Neural cell (in vitro differentiated cells): ENCODE results near the gene TIPRL.

Source experiments
- CTCF ChIP-seq: fragments of 450-650 bp; IDR thresholded peaks from 2 replicates; pipeline ENCODE4 v1.5.1; 2014; ENCODE audit warnings: antibody characterized with exemption, mild to moderate bottlenecking, moderate library complexity; ENCODE audit not compliant: poor library complexity, severe bottlenecking
- EZH2 ChIP-seq: fragments of 200-600, 300-800 bp; shearing (Covaris generic), sonication (generic); IDR thresholded peaks from 2 replicates; pipeline ENCODE4 v1.6.1; 2014; ENCODE audit warnings: antibody characterized with exemption, low read length, borderline replicate concordance, mild to moderate bottlenecking; ENCODE audit not compliant: insufficient read depth, poor library complexity, severe bottlenecking
- POLR2AphosphoS5 ChIP-seq: IDR thresholded peaks from 2 replicates; pipeline ENCODE4 v1.6.1; 2012
- SMC3 ChIP-seq: fragments of 450-650 bp; conservative IDR thresholded peaks from 2 replicates; pipeline ENCODE4 v1.6.1; 2014; ENCODE audit warnings: antibody characterized with exemption, mild to moderate bottlenecking, moderate library complexity; ENCODE audit not compliant: poor library complexity
- TAF1 ChIP-seq: IDR thresholded peaks from 2 replicates; pipeline ENCODE4 v1.6.1; 2012; ENCODE audit warnings: low read depth

DNA sequence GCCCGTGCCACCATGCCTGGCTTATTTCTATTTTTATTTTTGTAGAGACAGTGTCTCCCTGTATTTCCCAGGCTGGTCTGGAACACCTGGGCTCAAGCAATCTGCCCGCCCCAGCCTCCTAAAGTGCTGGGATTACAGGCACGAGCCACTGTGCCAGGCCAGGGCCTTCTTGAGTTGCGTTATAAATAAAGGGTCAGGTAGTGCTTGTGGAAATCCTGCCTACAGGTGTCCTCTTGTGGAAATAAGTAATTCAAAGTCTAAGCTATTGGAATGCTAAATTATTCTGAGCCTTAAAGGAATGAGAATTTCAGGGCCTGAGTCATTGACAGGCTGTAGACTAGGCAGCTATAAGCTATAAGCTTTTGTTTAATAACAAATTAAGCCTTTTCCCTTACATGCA is 38.9 kb downstream of the TIPRL start:
- TF ChIP-seq CTCF (no peak), POLR2AphosphoS5 (no peak), EZH2 (no peak), SMC3 (no peak), TAF1 (no peak)
